HepG2 (cell line): ENCODE data around the gene ERF. TPM values are rescaled to one million over a fixed set of nuclear protein-coding genes. Genes with fewer than 3 reads are reported as not detected.
A peak's percentile ranks its signal among the peaks of the same experiment; 100 is the strongest.

Experiments used
- ETV6 ChIP-seq: sonication (generic); formaldehyde crosslinking; conservative IDR thresholded peaks from 2 replicates; pipeline ENCODE4 v1.4.0; 2020; ENCODE audit warnings: missing genetic modification reagents
- GLI4 ChIP-seq: sonication (generic); formaldehyde crosslinking; IDR thresholded peaks from 2 replicates; pipeline ENCODE4 v1.5.1; 2020; ENCODE audit warnings: missing genetic modification reagents, mild to moderate bottlenecking, moderate library complexity, borderline replicate concordance
- HMG20A ChIP-seq: IDR thresholded peaks from 2 replicates; pipeline ENCODE4 v1.6.1; 2016; ENCODE audit warnings: borderline replicate concordance
- KDM6A ChIP-seq: IDR thresholded peaks from 2 replicates; pipeline ENCODE4 v1.6.1; 2016; ENCODE audit warnings: low read depth
- KLF12 ChIP-seq: sonication (generic); formaldehyde crosslinking; IDR thresholded peaks from 2 replicates; pipeline ENCODE4 v1.4.0; 2020; ENCODE audit warnings: missing genetic modification reagents, borderline replicate concordance
- NR2F6 ChIP-seq, 2 experiments: IDR thresholded peaks; 2 replicates each; pipeline ENCODE4 v1.6.1; 2016; ENCODE audit warnings: antibody characterized with exemption in 1 of 2, mild to moderate bottlenecking in 1 of 2
- RXRB ChIP-seq: IDR thresholded peaks from 2 replicates; pipeline ENCODE4 v1.6.1; 2016; ENCODE audit warnings: borderline replicate concordance, missing genetic modification reagents, missing compliant biosample characterization
- SALL1 ChIP-seq: sonication (generic); formaldehyde crosslinking; IDR thresholded peaks from 2 replicates; pipeline ENCODE4 v1.8.0; 2022; ENCODE audit warnings: mild to moderate bottlenecking, missing genetic modification reagents
- SMAD3 ChIP-seq: sonication (generic); formaldehyde crosslinking; IDR thresholded peaks from 2 replicates; pipeline ENCODE4 v1.4.0; 2020; ENCODE audit warnings: missing genetic modification reagents
- TBL1XR1 ChIP-seq: fragments of 150-350 bp; IDR thresholded peaks from 2 replicates; pipeline ENCODE4 v1.6.1; 2014; ENCODE audit warnings: borderline replicate concordance, low read length; ENCODE audit not compliant: partially characterized antibody
- TMF1 ChIP-seq: sonication (generic); formaldehyde crosslinking; IDR thresholded peaks from 2 replicates; pipeline ENCODE4 v1.8.1; 2022; ENCODE audit warnings: low read depth, missing genetic modification reagents
- TP53 ChIP-seq: sonication (generic); formaldehyde crosslinking; conservative IDR thresholded peaks from 2 replicates; pipeline ENCODE4 v1.4.0; 2020; ENCODE audit warnings: missing genetic modification reagents
- ZEB1 ChIP-seq: IDR thresholded peaks from 2 replicates; pipeline ENCODE4 v1.6.1; 2012; ENCODE audit warnings: mild to moderate bottlenecking, low read depth, inconsistent platforms; ENCODE audit not compliant: insufficient replicate concordance
- ZNF136 ChIP-seq: sonication (generic); formaldehyde crosslinking; IDR thresholded peaks from 2 replicates; pipeline ENCODE4 v1.8.1; 2022; ENCODE audit warnings: low read depth, mild to moderate bottlenecking, moderate library complexity, missing genetic modification reagents
- ZNF224 ChIP-seq: sonication (generic); formaldehyde crosslinking; IDR thresholded peaks from 2 replicates; pipeline ENCODE4 v1.5.0; 2020; ENCODE audit warnings: mild to moderate bottlenecking, missing genetic modification reagents
- ZNF552 ChIP-seq: sonication (generic); formaldehyde crosslinking; IDR thresholded peaks from 2 replicates; pipeline ENCODE4 v1.9.0; 2022; ENCODE audit warnings: missing genetic modification reagents, mild to moderate bottlenecking, borderline replicate concordance
- polyA plus RNA-seq, 8 experiments: library from polyadenylated mRNA; depleted of rRNA in 3 of 8; stranded (reverse) in 7 of 8; unstranded in 1 of 8; fragments of >200 nt; fragmentation: Illumina TruSeq in 4 of 8; extraction: Trizol in 4 of 8; gene quantifications; 2 replicates each; pipeline versions ENCODE4 v1.2.1 to v1.2.3, GENCODE V29; 2011 to 2016; ENCODE audit warnings: low read depth in 4 of 8, missing spikeins in 1 of 8, mixed read lengths in 1 of 8; ENCODE audit not compliant: insufficient read depth in 1 of 8
- total RNA-seq, 5 experiments: library from RNA; depleted of rRNA; stranded (reverse); fragments of >200 nt; fragmentation: Illumina TruSeq; extraction: Trizol; gene quantifications; 2 replicates each; pipeline ENCODE4 v1.2.3, GENCODE V29; 2016; ENCODE audit warnings: low read depth in 1 of 5
- TF ChIP-seq, protein P1 (sequence below): sonication (generic); formaldehyde crosslinking; IDR thresholded peaks from 2 replicates; pipeline ENCODE4 v1.4.0; 2020; ENCODE audit warnings: missing genetic modification reagents
- TF ChIP-seq, protein P2 (sequence below): sonication (generic); formaldehyde crosslinking; IDR thresholded peaks from 2 replicates; pipeline ENCODE4 v1.8.1; 2023; ENCODE audit warnings: mild to moderate bottlenecking, moderate library complexity, missing genetic modification reagents
- TF ChIP-seq, protein P3 (sequence below): sonication (generic); formaldehyde crosslinking; IDR thresholded peaks from 2 replicates; pipeline ENCODE4 v1.5.0; 2020; ENCODE audit warnings: mild to moderate bottlenecking, missing genetic modification reagents
- TF ChIP-seq, protein P4 (sequence below): sonication (generic); formaldehyde crosslinking; IDR thresholded peaks from 2 replicates; pipeline ENCODE4 v1.4.0; 2020; ENCODE audit warnings: missing genetic modification reagents, mild to moderate bottlenecking, borderline replicate concordance

Gene ERF
- total and polyA plus RNA-seq, 2 of the 13 experiments (the other 11 are each of a cell fraction or from before 2014, with no cell fraction given): 67.1 to 69.9 TPM

DNA sequence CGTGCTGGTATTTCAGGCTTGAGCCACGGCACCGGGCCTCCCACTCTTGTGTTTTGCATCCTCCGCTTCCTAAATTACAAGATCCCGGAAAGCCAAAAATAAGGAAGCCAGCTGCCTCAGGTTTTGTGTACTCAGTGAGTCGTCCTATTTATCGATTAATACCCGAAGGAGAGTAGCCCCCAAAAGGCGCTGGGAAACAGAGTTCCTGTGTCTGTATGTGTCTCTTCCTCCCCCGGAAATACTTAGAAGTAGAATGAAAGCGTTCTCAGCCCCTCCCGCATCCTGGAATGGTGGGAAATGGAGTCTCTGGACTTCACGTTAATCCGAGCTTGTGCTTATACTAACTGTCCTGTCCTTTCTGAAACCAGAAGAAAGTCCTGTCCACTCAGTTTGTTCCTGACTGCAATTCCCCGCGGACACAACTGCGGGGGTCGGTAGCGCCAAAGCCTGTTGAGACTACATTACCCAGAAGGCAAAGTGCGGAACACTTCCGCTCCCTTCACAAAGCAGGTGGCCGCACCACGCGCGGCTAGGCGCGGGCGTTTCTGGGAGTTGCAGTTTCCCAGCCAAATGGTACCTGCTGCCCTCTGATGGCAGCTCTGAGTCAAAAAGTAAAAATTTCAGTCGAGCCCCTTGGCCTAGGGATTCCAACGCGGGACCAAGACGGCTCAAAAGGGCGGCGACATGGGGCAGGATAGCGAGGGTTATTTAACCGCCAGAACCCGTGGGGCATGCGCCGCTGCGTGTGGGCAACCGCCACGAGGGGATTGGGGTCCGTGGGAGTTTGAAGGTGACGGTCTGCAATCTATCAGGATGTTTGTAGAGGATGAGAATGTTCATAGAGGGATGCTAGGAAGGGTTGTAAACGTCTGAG, 10.3 kb downstream of the ERF start (continued):
- TF ChIP-seq ZNF552 (CRISPR knock-in tag) (0 out of 2 replicates have a peak, but pooled peaks have one; percentile 55), HMG20A (no peak), ETV6 (no peak; the same call in 1 of the 2 replicates), ZNF224 (CRISPR knock-in tag) (no peak; the same call in 1 of the 2 replicates), GLI4 (CRISPR knock-in tag) (no peak), TP53 (CRISPR knock-in tag) (no peak), TBL1XR1 (peak; percentile 83), KLF12 (CRISPR knock-in tag) (peak; percentile 64; the same call in 1 of the 2 replicates), KDM6A (no peak), TMF1 (CRISPR knock-in tag) (0 out of 2 replicates have a peak, but pooled peaks have one; percentile 14), RXRB (CRISPR knock-in tag) (peak; percentile 29; the same call in 1 of the 2 replicates), ZNF136 (CRISPR knock-in tag) (no peak), SALL1 (CRISPR knock-in tag) (peak; percentile 68), ZEB1 (peak; percentile 38), NR2F6 (IDR thresholded peaks at IDR 0.05) (no peak), NR2F6 (CRISPR knock-in tag; IDR thresholded peaks at IDR 0.05) (peak; percentile 39; the same call in 1 of the 2 replicates), SMAD3 (CRISPR knock-in tag) (0 out of 2 replicates have a peak, but pooled peaks have one; percentile 64)
- TF ChIP-seq, protein P1, sequence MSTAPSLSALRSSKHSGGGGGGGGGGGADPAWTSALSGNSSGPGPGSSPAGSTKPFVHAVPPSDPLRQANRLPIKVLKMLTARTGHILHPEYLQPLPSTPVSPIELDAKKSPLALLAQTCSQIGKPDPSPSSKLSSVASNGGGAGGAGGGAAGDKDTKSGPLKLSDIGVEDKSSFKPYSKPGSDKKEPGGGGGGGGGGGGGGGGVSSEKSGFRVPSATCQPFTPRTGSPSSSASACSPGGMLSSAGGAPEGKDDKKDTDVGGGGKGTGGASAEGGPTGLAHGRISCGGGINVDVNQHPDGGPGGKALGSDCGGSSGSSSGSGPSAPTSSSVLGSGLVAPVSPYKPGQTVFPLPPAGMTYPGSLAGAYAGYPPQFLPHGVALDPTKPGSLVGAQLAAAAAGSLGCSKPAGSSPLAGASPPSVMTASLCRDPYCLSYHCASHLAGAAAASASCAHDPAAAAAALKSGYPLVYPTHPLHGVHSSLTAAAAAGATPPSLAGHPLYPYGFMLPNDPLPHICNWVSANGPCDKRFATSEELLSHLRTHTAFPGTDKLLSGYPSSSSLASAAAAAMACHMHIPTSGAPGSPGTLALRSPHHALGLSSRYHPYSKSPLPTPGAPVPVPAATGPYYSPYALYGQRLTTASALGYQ: peak; percentile 71; the same call in 1 of the 2 replicates
- TF ChIP-seq, protein P2, sequence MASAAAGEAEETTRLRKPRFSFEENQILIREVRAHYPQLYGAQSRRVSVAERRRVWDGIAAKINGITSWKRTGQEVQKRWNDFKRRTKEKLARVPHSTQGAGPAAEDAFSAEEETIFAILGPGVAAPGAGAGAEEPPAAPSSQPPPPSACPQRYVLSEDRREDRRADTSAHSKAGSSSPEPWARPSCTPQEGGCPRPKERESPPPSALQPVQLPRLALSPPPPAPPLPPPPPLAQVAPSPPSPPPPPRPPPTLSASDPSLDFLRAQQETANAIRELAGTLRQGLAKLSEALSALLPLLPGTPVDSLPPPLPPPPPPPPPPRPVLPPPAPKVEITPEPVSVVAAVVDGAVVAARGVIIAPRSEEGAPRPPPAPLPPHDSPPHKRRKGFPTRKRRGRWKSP (CRISPR knock-in tag): peak; percentile 75; the same call in 1 of the 2 replicates
- TF ChIP-seq, protein P3, sequence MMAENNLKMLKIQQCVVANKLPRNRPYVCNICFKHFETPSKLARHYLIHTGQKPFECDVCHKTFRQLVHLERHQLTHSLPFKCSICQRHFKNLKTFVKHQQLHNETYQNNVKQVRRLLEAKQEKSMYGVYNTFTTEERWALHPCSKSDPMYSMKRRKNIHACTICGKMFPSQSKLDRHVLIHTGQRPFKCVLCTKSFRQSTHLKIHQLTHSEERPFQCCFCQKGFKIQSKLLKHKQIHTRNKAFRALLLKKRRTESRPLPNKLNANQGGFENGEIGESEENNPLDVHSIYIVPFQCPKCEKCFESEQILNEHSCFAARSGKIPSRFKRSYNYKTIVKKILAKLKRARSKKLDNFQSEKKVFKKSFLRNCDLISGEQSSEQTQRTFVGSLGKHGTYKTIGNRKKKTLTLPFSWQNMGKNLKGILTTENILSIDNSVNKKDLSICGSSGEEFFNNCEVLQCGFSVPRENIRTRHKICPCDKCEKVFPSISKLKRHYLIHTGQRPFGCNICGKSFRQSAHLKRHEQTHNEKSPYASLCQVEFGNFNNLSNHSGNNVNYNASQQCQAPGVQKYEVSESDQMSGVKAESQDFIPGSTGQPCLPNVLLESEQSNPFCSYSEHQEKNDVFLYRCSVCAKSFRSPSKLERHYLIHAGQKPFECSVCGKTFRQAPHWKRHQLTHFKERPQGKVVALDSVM: 0 out of 2 replicates have a peak, but pooled peaks have one; percentile 10
- TF ChIP-seq, protein P4, sequence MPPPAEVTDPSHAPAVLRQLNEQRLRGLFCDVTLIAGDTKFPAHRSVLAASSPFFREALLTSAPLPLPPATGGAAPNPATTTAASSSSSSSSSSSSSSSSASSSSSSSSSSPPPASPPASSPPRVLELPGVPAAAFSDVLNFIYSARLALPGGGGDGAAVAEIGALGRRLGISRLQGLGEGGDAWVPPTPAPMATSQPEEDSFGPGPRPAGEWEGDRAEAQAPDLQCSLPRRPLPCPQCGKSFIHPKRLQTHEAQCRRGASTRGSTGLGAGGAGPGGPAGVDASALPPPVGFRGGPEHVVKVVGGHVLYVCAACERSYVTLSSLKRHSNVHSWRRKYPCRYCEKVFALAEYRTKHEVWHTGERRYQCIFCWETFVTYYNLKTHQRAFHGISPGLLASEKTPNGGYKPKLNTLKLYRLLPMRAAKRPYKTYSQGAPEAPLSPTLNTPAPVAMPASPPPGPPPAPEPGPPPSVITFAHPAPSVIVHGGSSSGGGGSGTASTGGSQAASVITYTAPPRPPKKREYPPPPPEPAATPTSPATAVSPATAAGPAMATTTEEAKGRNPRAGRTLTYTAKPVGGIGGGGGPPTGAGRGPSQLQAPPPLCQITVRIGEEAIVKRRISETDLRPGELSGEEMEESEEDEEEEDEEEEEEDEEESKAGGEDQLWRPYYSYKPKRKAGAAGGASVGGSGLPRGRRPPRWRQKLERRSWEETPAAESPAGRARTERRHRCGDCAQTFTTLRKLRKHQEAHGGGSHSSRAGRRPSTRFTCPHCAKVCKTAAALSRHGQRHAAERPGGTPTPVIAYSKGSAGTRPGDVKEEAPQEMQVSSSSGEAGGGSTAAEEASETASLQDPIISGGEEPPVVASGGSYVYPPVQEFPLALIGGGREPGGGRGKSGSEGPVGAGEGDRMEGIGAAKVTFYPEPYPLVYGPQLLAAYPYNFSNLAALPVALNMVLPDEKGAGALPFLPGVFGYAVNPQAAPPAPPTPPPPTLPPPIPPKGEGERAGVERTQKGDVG (CRISPR knock-in tag): 0 out of 2 replicates have a peak, but pooled peaks have one; percentile 61
